Hindlimb muscle (tissue), 1 donor: ENCODE results near the gene FLNB. TPM values are rescaled to one million over a fixed set of nuclear protein-coding genes. Genes with fewer than 3 reads are reported as not detected.

Source experiments
- DNase-seq: peaks from one replicate; pipeline ENCODE4 v3.0.0-alpha.2; 2013
- polyA plus RNA-seq: library from polyadenylated mRNA; unstranded; fragments of 120-200 nt; gene quantifications from one replicate; pipeline ENCODE4 v1.2.1, GENCODE V29; 2013; ENCODE audit not compliant: insufficient read length

The FLNB gene
- polyA plus RNA-seq, 1 donor, result 51.9 TPM

DNA sequence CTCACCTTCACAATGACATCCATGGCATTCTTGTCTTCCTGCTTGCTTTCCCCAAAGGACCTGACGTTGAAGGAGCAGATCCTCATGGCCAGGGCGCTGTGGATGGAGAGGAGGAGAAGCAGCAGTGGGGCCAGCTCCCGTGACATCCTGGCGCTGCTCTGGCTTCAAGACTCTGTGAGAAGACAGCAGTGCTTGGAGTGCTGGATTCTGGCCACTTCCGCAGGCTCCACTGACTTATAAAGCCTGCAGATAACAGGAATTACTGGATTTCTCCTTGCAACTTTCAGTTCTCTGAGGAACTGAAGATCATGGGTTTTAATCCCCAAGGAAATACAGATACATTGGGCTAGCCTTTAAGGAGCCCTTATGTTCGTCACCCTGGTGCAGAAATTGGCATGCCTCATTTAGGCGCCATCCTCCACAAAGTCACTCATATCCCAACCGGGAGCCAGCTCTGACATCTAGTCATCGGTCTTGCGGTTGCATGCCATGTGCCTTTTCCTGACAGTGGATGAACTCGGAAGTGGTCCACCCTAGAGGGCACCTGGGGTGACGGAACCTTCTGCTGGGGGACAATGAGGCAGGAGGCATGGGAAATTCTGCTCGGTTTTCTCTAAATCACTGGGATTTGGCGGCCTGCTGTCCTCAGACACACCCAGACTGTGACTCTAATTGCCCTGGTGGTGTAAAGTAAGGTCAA, 202.7 kb downstream of the FLNB start, which contains the start of gene DNASE1L3:
Gene DNASE1L3, minus strand, starts transcription at position 212 of the 700 bp plus-strand sequence. Its CDS starts 66 bp downstream, at position 146.
- no peak for DNase-seq

DNA sequence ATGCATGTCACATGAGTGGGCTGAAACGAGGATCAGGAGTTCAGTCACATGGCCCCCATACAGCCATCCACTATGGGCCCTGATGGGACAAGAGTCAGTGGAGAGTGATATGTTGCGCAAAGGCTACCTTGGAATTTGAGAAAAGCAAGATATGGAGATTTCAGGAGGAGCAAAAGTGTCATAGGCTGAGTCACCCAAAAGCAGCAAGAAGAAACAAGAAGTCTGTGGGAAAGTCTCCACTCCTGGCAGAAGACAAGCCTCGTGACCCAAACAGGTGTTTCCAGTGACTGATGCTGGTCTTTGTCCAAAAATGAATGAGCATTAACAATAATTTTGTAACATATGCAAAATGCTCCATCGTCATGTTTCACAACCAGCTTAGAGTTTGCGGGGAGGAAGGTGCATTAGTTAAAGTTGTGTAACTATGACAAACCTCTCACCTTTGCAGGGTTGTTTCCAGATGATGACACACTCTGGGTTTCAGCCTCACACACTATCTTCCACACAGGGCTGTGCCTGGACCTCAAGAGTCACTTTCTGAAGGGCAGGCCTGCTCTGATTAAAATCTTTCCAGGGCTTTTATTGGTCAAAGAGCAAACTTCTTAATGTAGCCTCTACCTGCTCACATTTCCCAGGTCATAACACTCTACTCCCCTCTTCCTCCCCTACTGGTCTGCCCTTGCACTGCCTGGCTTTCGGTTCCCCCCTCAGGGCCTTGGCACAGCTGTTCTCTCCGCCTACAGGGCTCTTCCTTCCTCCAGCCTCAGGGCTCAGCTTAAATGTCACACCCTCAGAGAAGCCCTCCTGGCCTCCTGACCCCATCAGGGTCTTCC, 206.5 kb downstream of the FLNB start:
- DNase-seq, result no peak

DNA sequence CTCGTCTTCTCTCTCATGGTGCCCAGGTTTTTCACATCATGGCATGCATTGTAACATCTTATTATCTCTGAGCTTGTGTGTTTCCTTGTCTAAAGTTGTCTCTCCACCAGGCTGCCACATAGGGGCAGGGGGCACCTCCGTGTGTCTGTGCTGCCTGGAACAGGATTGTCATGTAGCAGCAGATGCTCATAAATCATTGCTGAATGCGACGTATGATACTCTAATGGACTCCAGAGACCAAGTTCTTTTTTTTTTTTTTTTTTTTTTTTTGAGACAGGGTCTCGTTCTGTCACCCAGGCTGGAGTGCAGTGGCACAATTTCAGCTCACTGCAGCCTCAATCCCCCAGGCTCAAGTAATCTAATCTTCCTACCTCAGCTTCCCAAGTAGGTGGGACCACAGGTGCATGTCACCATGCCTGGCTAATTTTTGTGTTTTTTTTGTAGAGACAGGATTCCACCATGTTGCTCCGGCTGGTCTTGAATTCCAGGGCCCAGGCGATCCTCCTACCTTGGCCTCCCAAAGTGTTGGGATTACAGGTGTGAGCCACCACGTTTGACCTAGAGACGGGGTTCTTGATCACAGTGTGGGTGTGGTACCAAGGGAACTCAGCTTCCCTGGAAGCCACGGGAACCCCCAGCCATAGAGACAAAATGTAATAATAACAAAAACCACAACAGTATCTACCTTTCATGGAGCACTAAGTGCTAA, 207.2 kb downstream of the FLNB start:
- DNase-seq, result no peak

DNA sequence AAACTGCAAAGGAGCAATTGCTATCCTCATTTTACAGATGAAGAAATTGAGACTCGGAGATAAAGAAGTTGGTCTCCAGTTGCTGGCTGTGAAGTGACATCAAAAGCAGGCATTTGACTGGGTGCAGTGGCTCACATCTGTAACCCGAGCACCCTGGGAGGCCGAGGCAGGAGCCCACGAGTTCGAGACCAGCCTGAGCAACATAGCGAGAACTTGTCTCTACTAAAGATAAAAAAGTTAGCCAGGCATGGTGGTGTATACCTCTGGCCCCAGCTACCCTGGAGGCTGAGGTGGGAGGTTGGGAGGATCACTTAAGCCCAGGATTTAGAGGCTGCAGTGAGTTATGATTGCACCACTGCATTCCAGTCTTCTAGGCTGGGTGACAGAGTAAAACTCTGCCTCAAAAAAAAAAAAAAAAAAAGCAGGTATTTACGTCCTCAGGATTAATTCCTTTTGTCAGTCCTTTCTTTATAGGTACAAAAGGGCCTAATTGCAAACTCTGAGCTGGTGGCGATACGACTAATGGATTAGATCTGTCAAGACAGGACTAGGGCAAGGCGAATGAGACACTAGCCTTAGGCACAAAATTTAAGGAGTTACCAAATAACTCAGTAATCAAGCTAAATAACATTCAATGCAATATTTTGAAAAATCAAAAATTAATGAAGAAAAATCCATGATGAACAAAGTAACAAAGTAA, 208.4 kb downstream of the FLNB start:
- DNase-seq, result no peak

DNA sequence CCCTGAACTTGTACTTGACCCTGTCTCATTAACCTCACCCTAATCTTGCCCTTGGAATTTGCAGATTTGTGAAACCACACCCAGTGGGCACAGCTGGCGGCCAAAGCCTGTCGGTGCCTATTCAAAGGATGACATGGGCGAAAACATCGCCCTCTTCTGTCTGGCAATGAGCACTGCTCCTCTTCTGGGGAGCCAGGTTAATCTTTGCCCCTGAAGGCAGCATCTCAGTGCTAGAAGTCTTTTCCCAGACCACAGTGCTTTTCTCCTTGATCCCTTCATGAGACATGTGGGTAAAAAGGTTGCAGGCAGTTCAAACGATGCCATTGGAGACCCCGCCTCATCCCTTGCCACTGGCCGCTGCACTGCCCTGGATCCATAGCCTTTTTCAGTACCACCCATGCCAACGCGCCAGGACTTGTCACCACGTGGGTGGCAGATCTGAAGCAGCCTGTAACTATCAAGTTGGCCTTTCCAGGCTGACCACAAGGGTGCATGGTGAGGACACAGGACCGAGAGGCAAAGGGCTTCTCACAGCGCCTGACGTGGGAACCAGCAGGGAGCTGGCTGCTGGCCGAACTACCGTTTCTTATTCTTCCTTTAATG, 209.1 kb downstream of the FLNB start:
- no peak for DNase-seq

DNA sequence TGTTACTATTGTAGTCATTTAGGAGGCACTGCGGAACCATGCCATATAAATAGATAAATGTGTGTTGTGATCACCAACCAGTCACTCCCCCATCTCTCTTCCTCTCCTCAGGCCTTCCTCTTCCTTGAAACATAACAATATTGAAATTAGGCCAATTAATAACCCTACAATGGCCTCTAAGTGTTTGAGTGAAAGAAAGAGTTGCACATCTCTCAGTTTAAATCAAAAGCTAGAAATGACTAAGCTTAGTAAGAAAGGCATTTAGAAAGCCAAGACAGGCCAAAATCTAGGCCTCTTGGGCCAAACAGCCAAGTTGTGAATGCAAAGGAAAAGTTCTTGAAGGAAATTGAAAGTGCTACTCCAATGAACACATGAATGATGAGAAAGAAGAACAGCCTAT, 210.7 kb downstream of the FLNB start:
- no peak for DNase-seq

Other genes with a start within 250 kb of the FLNB start
- 0.61 TPM for gene DNASE1L3, start 202.6 kb downstream of the FLNB start, polyA plus RNA-seq
- 5.2 TPM for gene ABHD6, start 229.4 kb downstream of the FLNB start, polyA plus RNA-seq